CD14-positive monocyte (primary cell): ENCODE data around the gene ASTN1. TPM values are rescaled to one million over a fixed set of nuclear protein-coding genes. Genes with fewer than 3 reads are reported as not detected.

Experiments
- DNase-seq, 3 donors: peaks; one replicate each; pipeline ENCODE4 v3.0.0-alpha.2; 2011 to 2022
- H2AFZ ChIP-seq: 2 replicates; pipeline ENCODE4 v1.6.0; 2012; ENCODE audit warnings: mild to moderate bottlenecking, low read depth, low read length, inconsistent platforms; ENCODE audit not compliant: insufficient read depth, poor library complexity, severe bottlenecking
- H3K27ac ChIP-seq, 2 donors: 1 replicate in 1 of 2; 2 replicates in 1 of 2; pipeline ENCODE4 v1.5.1; 2012 to 2013; ENCODE audit warnings: low read length in 2 of 2, control low read depth in 1 of 2, inconsistent platforms in 1 of 2, low read depth in 1 of 2, mild to moderate bottlenecking in 1 of 2
- H3K27me3 ChIP-seq, 2 donors: one replicate each; pipeline versions ENCODE4 v1.6.0 to v1.6.1; 2011 to 2013; ENCODE audit warnings: low read length in 2 of 2; ENCODE audit not compliant: control insufficient read depth in 2 of 2, insufficient read depth in 2 of 2
- H3K36me3 ChIP-seq, 2 donors: replicated peaks in 1 of 2; 1 replicate in 1 of 2; 2 replicates in 1 of 2; pipeline versions ENCODE4 v1.5.1 to v1.6.1; 2012 to 2013; ENCODE audit warnings: low read length in 2 of 2, control low read depth in 1 of 2, inconsistent platforms in 1 of 2, mild to moderate bottlenecking in 1 of 2; ENCODE audit not compliant: insufficient read depth in 2 of 2, control insufficient read depth in 1 of 2
- H3K4me1 ChIP-seq, 2 donors: 1 replicate in 1 of 2; 2 replicates in 1 of 2; pipeline versions ENCODE4 v1.5.1 to v1.6.1; 2012 to 2013; ENCODE audit warnings: low read length in 2 of 2, control low read depth in 1 of 2, inconsistent platforms in 1 of 2, mild to moderate bottlenecking in 1 of 2, moderate library complexity in 1 of 2; ENCODE audit not compliant: insufficient read depth in 2 of 2, control insufficient read depth in 1 of 2
- H3K4me2 ChIP-seq: replicated peaks from 2 replicates; pipeline ENCODE3; 2012; ENCODE audit warnings: low read length, moderate library complexity, mild to moderate bottlenecking; ENCODE audit not compliant: poor library complexity, severe bottlenecking; ENCODE audit errors: extremely low read depth
- H3K4me3 ChIP-seq, 3 experiments: fragments of 200-600 bp in 1 of 3; sonication (generic) in 1 of 3; replicated peaks in 1 of 3; 1 replicate in 2 of 3; 2 replicates in 1 of 3; pipeline ENCODE4 v1.5.1; 2011 to 2013; ENCODE audit warnings: low read length in 3 of 3, mild to moderate bottlenecking in 3 of 3, control low read depth in 2 of 3, low read depth in 2 of 3, inconsistent platforms in 1 of 3, moderate library complexity in 1 of 3
- H3K79me2 ChIP-seq: 2 replicates; pipeline ENCODE4 v1.6.0; 2012; ENCODE audit warnings: mild to moderate bottlenecking, control low read depth, inconsistent platforms, low read length, moderate library complexity; ENCODE audit not compliant: insufficient read depth
- H3K9ac ChIP-seq: 2 replicates; pipeline ENCODE4 v1.6.0; 2017; ENCODE audit warnings: low read length, mild to moderate bottlenecking; ENCODE audit not compliant: insufficient read depth, poor library complexity, severe bottlenecking
- H3K9me3 ChIP-seq, 2 donors: replicated peaks in 1 of 2; 1 replicate in 1 of 2; 2 replicates in 1 of 2; pipeline versions ENCODE4 v1.5.1 to v1.6.1; 2012 to 2013; ENCODE audit warnings: low read length in 2 of 2, control low read depth in 1 of 2; ENCODE audit not compliant: control insufficient read depth in 1 of 2, insufficient read depth in 1 of 2
- H4K20me1 ChIP-seq: 2 replicates; pipeline ENCODE4 v1.6.0; 2012; ENCODE audit warnings: mild to moderate bottlenecking, low read length, control low read depth, moderate library complexity; ENCODE audit not compliant: insufficient read depth
- H3K27ac Mint-ChIP-seq, 7 donors: one replicate each; pipeline ENCODE4 v1.8.0; 2020; ENCODE audit warnings: mild to moderate bottlenecking in 7 of 7, mixed read lengths in 7 of 7, moderate library complexity in 6 of 7, inconsistent platforms in 2 of 7
- H3K27me3 Mint-ChIP-seq, 3 donors: one replicate each; pipeline ENCODE4 v1.8.0; 2021 to 2022; ENCODE audit warnings: low read depth in 3 of 3, mild to moderate bottlenecking in 3 of 3, mixed read lengths in 3 of 3, moderate library complexity in 3 of 3, inconsistent platforms in 1 of 3
- H3K36me3 Mint-ChIP-seq, 2 donors: one replicate each; pipeline ENCODE4 v1.8.0; 2020; ENCODE audit warnings: mixed read lengths in 2 of 2, inconsistent platforms in 1 of 2, mild to moderate bottlenecking in 1 of 2
- H3K4me1 Mint-ChIP-seq: one replicate; pipeline ENCODE4 v1.8.0; 2020; ENCODE audit warnings: mild to moderate bottlenecking, mixed read lengths
- H3K4me3 Mint-ChIP-seq, 2 donors: one replicate each; pipeline ENCODE4 v1.8.0; 2020; ENCODE audit warnings: mild to moderate bottlenecking in 2 of 2, mixed read lengths in 2 of 2, moderate library complexity in 1 of 2
- H3K9me3 Mint-ChIP-seq, 7 donors: one replicate each; pipeline ENCODE4 v1.8.0; 2020 to 2022; ENCODE audit warnings: mixed read lengths in 7 of 7, mild to moderate bottlenecking in 6 of 7, moderate library complexity in 6 of 7, inconsistent platforms in 2 of 7
- WGBS: methylation state at CpG from one replicate; pipeline ENCODE4 v1.1.5; 2013; ENCODE audit warnings: missing lambda C conversion rate; ENCODE audit not compliant: insufficient coverage; 5-methylcytosine and 5-hydroxymethylcytosine counted together
- intact Hi-C, 2 donors: fragments of 100-400 bp; cut with micrococcal nuclease; formaldehyde crosslinking; loops; one replicate each; pipeline versions ENCODE4 v1.15.0 to v1.15.1; 2023
- polyA plus RNA-seq, 3 donors: library from polyadenylated mRNA; depleted of rRNA in 1 of 3; unstranded in 2 of 3; stranded (reverse) in 1 of 3; fragments of 300-500 nt in 2 of 3; fragments of >200 nt in 1 of 3; fragmentation: Illumina TruSeq in 2 of 3; gene quantifications; 1 replicate in 2 of 3; 2 replicates in 1 of 3; pipeline ENCODE4 v1.2.3, GENCODE V29; 2012 to 2021
- TF ChIP-seq, protein P1 (sequence below): fragments of 200-600 bp; IDR thresholded peaks from one replicate; pipeline ENCODE4 v1.8.0; 2022; ENCODE audit warnings: antibody characterized with exemption, mild to moderate bottlenecking

Gene ASTN1
- polyA plus RNA-seq, 3 donors: not detected

GRCh38 chr1:176880955-176881595 is 283.4 kb downstream of the ASTN1 start:
- Histone ChIP-seq H3K9me3 (no peaks in the 10 kb centered on the region), H3K4me3 (no peak overlapping the region), H3K9ac (no peak overlapping the region), H3K27ac (no peak overlapping the region), H3K36me3 (no peaks in the 10 kb centered on the region), H2AFZ (no peak overlapping the region), H4K20me1 (no peaks in the 10 kb centered on the region), H3K4me1 (no peaks in the 10 kb centered on the region), H3K79me2 (no peaks in the 10 kb centered on the region), H3K27me3 (no peaks in the 10 kb centered on the region), H3K4me2 (no peak overlapping the region)
- Mint-ChIP-seq H3K9me3 (no peaks in the 10 kb centered on the region), H3K27ac (peak overlapping the region in 1 of 7 donors; percentile 62), H3K4me1 (no peaks in the 10 kb centered on the region), H3K27me3 (peaks cover 1 to 2% (median 2%) of the 10 kb centered on the region in 3 donors), H3K36me3 (no peaks in the 10 kb centered on the region), H3K4me3 (no peak overlapping the region)
- DNase-seq: peak; percentile 3 to 31 (median 11)
- WGBS: 20% methylated on average over 3 of the region's 9 CpGs
- TF ChIP-seq, protein P1, sequence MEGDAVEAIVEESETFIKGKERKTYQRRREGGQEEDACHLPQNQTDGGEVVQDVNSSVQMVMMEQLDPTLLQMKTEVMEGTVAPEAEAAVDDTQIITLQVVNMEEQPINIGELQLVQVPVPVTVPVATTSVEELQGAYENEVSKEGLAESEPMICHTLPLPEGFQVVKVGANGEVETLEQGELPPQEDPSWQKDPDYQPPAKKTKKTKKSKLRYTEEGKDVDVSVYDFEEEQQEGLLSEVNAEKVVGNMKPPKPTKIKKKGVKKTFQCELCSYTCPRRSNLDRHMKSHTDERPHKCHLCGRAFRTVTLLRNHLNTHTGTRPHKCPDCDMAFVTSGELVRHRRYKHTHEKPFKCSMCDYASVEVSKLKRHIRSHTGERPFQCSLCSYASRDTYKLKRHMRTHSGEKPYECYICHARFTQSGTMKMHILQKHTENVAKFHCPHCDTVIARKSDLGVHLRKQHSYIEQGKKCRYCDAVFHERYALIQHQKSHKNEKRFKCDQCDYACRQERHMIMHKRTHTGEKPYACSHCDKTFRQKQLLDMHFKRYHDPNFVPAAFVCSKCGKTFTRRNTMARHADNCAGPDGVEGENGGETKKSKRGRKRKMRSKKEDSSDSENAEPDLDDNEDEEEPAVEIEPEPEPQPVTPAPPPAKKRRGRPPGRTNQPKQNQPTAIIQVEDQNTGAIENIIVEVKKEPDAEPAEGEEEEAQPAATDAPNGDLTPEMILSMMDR: peak; percentile 91
- intact Hi-C loops: loop anchor here in 1 of 2 donors (5.0 to 10.0 kb wide), 2 partner anchors 319 to 506 kb away; no protein-coding TSS in a partner anchor

GRCh38 chr1:176879784-176880620 is 284.5 kb downstream of the ASTN1 start:
- no peak overlapping the region for H3K4me2 ChIP-seq
- H3K27ac ChIP-seq: no peak overlapping the region
- no peaks in the 10 kb centered on the region for H4K20me1 ChIP-seq
- H3K27me3 Mint-ChIP-seq: peaks cover 1 to 2% (median 2%) of the 10 kb centered on the region in 3 donors
- H3K9me3 Mint-ChIP-seq: no peaks in the 10 kb centered on the region
- no peaks in the 10 kb centered on the region for H3K9me3 ChIP-seq
- H3K79me2 ChIP-seq: no peaks in the 10 kb centered on the region
- H3K4me3 ChIP-seq: no peak overlapping the region
- H3K4me1 Mint-ChIP-seq: no peaks in the 10 kb centered on the region
- no peaks in the 10 kb centered on the region for H3K4me1 ChIP-seq
- H2AFZ ChIP-seq: no peak overlapping the region
- no peak for DNase-seq
- WGBS: 50% methylated on average over 2 of the region's 13 CpGs
- H3K27ac Mint-ChIP-seq: no peak overlapping the region
- TF ChIP-seq, protein P1: no peak
- no peaks in the 10 kb centered on the region for H3K27me3 ChIP-seq
- no peak overlapping the region for H3K9ac ChIP-seq
- no peaks in the 10 kb centered on the region for H3K36me3 Mint-ChIP-seq
- H3K4me3 Mint-ChIP-seq: no peak overlapping the region
- intact Hi-C loops: loop anchor here in 1 of 2 donors (5.0 to 10.0 kb wide), 2 partner anchors 318 to 505 kb away; no protein-coding TSS in a partner anchor
- no peaks in the 10 kb centered on the region for H3K36me3 ChIP-seq
